HG03039 (cell line): ENCODE results near the gene LMOD3.
A peak's percentile ranks its signal among the peaks of the same experiment; 100 is the strongest.

Source experiments
- ATAC-seq: cut with Tn5 transposase; IDR thresholded peaks from one replicate; pipeline ENCODE4 v1.9.1; 2021; ENCODE audit warnings: mild to moderate bottlenecking, moderate library complexity; ENCODE audit not compliant: unreplicated experiment

LMOD3 gene

DNA sequence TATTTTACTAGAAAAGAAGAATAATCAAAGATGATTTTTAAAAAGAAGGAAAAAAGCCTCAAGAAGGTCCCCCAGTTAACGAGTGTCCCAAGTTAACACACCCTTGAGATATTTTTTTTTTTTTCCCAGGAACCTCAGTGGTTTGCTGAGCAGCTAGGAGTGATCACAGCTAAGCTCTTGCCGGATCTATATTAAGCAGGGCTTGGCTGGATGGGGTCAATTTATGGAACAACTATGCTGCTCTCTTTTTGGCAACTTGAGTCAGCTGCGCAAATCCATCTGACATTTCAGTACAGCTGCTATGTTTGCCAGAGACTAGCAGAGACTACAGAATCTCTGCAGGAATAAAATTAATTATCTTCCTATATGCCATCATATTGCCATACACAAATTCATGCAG lies at the start of gene LMOD3:
LMOD3 (minus strand) TSS at position 193 of the 400 bp plus-strand sequence. CDS start 209 bp downstream, outside the sequence.
- no peak for ATAC-seq

DNA sequence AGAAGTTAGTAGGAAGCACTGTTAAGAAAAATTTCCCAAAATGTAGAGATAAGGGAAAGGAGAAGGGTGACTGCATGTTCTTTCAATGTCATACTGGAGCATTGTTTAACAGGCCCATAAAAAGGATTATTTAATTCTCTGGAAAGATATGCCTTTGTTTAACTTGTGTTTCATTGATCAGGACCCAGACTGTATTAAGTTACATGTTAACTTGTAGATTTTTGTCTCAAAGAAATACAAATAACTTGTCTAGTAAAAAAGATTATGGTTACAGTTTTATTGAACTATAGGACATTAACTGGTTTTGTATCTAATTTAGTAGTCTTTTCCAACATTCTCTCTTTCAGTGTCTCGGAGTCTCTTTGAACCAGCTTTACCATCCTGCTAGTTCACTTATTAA lies 49.7 kb upstream of the LMOD3 start:
- ATAC-seq: no peak

DNA sequence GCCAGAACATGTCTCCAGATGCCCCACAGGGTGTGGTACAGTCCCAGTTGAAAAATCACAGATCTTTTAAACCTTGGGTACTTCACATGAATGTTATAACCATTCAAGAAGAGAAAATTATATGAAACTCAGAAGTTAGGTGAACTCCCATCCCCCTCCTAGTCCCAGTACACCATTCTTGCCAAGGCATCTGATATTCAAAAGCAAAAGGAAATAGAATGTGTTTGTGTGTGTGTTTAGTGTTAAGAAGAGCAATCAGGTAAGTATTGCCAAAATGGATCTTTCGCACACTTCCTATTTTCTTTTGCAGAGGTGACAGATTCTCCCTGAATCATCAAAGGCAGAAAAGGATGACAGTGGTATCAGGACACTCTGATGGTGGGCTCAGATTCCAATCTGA lies 44.1 kb upstream of the LMOD3 start:
- ATAC-seq: no peak

DNA sequence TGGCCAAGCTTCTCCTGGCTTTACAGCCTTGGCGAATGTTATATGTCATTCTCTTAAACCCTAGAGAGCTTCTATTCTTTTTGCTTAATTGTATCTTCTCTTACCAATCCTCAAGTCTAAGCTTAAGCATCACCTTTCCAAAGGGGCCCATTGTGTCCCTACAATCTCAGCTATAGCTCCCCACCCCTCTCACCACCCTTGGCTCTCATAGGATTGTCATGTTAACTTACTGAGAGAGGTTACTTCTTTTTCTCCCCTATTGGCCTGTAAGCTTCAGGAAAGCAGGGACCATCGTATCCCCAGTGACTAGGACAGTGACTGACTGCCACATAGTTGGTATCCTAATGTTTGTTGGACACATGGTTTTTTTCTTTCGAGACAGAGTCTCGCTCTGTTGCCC lies 43.3 kb upstream of the LMOD3 start:
- ATAC-seq: no peak

DNA sequence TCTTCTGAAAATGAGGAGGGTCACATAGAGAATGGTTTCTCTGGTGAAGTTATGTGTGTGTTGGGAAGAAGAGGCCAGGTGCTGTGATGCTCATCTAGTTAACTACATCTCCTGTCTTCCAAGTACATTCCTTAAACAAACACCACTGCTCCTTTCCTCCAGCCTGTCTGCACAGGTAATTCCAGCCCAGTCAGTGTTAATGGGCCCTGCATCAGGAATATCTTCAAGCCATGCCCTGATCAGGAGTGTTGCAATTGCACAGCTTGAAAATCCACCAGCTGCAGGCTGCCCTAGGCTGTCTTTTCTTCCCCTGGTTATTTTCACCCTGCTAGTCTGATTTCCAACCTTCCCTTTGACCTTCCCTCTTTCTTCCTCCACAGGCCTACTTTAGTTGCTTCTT lies 41.9 kb upstream of the LMOD3 start:
- no peak for ATAC-seq

DNA sequence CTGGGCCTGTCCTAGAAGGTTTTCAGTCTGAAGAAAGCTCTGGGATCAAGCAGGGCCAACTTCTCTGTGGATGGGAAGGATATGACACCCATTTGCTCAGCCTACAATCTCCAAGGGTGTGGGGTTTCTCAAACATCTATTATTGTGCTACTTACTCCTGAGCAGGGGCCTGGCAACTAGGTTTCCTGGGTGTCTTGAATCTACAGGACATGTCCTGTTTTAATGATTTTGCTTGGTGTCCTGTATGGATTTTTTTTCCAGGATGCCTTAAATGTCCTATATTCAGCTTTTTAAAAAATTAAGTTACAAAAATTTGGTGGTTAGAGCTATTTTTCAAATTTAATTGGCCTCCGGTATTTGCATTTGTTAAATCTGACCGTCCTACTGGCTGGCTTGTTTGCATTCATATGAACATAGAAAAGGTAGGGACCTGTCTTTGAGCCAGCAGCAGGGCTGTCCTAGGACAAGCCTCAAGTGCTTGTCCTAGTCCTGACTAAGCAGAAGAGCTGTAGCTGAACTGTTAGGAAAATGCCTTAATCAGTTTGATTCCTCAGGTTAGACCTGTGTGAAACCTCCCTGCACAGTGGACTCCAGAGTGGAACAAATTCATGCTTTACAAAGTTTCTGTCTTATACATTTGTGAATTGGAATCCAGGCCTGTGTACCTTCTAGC lies 40.0 kb upstream of the LMOD3 start:
- ATAC-seq: no peak

DNA sequence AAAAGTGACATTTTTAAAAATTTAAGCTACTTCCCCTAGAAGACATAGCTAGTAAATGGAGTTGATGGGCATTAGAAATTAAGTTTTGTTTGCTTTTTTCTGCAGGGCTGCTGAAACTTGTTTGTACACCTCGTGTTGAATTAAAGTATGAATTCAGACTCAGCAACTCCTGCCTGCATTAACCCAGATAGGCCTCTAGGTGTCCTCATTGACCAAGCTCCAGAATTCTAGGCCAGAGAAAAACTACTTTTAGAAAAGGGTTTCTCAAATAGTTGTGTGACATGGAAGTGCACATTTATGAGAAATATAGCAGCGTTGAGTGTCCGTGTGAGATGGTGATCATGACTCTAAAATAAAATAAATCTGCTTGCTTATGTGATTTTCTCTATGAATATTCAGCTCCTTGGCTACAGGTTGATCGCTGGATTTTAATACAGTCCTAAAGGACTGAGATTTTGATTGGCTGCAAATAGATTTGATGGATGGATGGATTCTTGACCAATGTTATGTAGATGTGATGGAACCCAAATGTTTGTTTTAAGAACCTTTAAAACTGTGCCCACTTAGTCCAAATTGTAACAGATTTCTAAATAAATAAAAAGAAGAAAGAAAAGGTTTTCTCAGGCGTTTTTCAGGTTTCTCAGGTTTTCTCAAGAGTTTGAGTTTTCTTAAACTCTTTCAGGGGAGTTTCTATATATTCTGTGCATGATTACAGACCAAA lies 39.4 kb upstream of the LMOD3 start:
- no peak for ATAC-seq

DNA sequence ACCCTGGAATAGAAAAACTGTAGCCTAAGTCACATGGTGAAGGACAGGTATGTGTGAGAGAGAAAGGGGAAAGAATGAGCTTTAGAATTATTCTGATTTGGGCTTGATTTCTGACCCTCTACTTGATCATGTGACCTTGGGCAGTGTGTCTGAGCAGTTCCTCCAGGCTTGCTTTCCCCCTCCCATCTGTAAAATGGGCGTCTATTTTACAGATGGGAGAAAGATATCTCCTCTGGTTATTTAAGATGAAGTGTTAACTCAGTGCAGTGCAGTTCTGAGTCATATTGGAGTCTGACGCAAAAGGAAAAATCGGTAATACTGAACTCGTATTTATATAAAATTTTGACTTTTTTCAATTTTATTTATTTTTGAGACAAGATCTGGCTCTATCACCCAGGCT lies 38.1 kb upstream of the LMOD3 start:
- ATAC-seq: no peak

DNA sequence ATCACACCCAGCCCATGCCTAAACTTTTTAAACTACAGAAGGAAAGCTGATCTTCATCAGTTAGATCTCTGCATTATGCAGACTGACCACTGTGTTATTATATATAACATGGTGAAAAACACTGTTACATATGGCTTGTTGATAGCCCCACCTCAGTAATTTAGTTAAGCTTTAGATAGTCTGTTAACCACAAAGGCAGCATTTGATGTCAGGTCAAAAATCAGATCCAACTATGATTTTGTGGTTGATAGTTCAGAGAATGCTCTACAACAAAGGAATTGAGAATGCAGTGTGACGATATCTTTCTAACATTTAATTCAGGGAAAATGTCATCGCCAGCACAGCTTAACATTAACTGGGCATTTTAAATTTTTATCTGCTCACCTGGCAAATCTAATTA lies 37.7 kb upstream of the LMOD3 start:
- ATAC-seq: no peak

DNA sequence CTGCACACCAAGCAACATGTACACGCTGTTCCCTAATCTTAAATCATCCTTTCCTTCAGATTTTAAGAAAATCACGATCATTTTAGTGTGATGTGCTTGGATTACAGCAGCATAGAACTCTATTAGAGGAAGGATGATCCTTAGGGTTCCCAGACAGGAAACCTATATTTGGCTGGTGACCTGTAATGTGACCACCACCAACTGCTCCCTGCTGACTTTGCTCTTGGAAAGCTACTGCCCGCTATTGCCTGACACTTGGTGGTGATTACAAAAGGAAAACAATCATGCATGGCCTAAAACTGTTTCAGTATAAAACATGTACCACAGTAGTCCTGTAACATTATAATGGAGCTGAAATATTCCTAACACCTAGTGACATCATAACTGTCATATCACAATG lies 27.2 kb upstream of the LMOD3 start:
- no peak for ATAC-seq

DNA sequence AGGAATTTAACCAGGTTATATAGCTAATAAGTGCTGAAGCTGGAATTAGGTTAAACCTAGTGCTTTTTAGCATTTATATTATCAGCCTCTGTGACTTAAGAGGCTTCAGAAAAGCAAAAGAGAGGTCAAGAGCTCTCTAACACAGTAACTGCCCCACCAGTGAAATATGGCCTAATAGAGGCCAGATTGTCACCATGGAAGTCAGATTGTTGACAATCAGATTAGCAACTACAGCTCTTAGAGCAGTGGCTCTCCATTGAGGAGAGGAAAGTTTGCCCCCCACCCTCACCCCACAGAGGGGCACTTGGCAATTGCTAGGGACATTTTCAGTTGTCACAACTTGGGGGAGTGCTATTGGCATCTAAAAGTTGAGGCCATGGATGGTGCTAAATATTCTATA lies 23.3 kb upstream of the LMOD3 start:
- ATAC-seq: no peak

DNA sequence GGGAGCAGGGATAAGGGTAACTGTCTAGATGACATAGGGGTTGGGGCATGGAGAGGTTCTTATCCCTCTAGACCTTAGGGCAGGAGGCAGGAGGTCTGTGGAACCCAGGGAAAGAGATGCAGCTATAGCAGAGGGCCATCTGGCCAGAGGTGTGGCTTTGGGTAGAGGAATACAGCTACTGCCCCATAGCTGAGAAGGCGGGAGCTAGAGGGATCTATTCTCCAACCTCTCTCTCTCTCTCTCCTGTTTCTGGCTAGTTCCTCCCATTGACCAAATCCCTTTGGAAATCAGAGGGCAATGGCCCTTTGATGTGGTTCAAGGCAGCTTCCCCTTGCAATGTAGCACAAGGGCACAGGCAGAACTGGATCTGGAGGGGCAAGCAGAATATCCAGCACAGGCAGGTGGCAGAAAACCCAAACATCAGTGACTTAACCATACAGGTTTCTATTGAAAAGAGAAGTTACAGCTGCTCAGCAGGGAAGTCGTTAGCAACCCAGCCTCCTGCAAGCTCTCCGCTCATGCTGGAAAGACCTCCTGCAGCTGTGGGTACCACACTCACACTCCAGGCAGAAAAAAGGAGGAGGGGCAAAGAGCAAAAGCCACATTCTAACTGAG lies 22.3 kb upstream of the LMOD3 start:
- ATAC-seq: no peak

DNA sequence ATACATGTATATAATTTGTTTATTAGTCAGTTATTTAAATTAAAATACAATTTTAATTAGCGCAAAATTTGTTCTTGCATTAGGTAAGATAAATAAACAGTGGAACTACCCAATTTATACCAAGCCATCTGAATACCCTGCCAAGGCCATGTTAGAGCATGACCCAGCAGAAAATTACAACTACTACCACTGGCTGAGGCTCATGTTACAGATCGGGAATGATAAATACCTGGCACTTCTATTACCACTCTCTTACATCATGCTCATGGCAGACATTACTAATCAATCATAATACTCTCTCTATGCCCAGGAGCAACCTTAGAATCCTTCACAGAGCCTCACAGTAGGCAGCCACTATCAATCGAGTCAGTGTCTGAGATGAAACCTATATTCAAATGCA lies 21.2 kb upstream of the LMOD3 start:
- no peak for ATAC-seq

DNA sequence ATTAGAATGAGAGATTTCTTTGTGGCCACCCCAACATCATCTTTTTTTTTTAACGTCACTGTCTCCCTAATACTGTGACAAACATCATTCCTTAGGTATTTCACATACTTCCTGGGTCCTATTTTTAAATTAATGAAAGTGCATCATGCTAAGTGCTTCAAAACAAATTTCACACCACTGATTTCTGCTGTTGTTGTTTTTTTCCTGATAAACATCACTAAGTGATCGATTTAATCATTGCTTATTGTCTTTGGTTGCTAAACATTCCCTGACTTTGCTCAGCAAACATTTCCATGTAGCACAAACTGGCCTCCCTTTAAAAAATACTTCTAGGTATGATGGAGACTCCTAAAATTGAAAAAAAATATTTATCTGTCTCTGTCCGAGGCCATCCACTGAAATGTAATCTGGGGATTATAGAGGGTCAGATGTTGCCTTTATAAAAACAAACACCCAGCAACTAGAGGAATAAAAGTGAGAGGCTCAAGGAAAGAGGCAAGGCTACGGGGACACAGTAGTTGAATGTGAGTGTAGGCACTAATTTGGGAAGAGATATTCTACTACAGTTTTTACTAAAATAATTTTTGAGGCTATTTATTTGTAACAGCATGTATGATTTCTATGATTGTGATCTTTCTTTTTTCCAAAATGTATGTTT lies 20.5 kb upstream of the LMOD3 start:
- ATAC-seq: no peak

DNA sequence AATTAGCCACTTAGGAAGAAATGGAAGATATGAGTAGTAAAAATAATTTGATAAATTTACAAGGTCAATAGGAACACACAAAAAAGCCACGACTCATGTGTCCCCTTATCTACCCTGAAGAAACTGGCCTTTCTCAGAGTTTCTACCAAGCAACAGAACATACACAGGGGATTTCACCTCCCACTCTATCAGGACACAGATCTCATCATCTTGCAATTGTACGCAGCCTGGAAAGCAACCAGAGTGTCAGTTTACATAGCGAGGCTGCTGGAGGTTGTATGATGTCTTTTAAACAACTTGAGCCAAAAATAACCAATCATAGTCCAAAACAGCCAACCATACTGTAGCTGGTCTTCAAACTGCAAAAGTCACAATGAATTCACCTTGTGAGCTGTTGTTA lies 19.7 kb upstream of the LMOD3 start:
- ATAC-seq: no peak

DNA sequence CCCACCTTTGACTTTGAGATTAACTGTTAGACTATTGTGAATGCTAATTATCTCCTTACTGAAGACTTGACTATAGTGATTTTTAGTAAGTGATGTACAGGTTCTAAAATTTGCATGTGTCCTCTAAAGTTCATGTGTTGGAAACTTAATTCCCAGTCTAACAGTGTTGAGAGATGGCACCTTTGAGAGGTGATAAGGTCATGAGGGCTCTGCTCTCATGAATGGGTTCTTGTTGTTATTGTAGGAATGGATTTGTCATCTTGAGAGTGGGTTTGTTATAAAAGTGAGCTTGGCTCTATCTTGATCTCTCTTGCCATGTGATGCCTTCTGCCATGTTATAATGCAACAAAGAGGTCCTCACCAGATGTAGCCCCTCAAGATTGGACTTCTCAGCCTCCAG lies 18.9 kb upstream of the LMOD3 start:
- no peak for ATAC-seq

DNA sequence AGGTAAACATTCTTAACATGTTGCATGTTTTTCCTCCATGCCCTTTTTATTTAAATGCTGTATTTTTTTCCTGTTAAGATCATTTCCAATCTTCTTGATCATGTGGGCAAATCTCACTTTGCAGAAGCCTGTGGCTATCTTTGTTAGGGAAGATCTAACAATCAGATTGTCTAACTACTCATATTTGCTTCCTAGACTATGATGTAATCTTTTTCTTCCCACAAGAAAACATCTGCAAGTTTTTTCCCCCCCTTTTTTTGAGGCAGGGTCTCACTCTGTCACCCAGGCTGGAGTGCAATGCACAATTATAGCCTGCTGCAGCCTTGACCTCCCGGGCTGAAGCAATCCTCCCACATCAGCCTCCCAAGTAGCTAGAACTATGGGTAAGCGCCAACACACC lies 15.0 kb upstream of the LMOD3 start:
- no peak for ATAC-seq

DNA sequence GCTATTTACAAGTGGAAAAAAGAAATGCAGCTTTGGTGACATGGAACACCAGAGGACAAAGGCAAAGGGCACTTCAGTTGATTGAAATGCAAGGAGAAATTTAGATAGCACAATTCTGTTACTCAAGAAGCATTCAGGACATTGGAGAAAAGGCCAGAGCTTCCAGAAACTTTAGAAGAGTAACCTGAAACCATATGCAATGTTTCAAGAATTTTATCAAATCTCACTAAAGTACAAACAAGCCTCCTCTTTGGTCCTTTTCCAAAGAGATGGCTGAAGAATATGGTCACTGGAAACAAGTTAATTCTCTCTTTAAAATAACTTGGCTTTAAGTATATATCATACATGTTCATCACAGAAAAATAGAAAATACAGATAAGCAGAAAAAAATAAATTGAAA lies 14.6 kb upstream of the LMOD3 start:
- ATAC-seq: no peak

DNA sequence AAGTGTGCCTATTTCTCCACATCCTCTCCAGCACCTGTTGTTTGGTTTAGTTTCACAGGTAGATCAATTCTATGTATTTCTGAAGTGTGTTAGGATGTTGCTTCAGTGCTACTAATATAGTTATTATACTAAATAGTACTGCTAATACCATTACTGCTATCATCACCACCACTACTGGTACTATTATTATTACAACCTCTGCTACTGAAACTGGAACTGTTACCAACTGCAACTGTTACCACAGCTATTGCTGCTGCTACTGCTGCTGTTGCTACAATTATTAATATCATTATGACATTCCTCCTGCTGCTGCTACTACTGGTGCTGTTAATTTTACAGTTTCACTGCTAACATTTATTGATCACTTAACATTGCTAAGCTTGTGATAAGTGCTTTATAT lies 8.3 kb upstream of the LMOD3 start:
- ATAC-seq: peak; percentile 93

DNA sequence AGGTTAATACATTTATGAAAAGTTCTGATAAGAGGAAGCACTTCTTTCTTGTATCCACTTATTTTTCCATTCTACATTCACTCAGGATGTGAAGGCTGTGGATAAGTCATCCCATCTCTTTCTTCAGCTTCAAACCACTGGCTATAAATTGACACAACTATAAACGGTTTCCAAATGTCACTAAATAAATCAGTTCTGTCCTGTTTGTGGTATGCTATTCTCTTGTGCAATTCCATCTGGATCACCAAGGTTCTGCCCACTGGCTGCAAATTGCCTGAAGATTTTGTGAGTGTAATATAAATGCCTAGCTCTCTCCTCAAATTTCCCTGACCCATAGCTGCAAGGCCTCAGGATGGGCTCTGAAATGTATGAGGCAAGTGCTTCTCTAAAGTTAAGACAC lies 7.1 kb upstream of the LMOD3 start:
- no peak for ATAC-seq

DNA sequence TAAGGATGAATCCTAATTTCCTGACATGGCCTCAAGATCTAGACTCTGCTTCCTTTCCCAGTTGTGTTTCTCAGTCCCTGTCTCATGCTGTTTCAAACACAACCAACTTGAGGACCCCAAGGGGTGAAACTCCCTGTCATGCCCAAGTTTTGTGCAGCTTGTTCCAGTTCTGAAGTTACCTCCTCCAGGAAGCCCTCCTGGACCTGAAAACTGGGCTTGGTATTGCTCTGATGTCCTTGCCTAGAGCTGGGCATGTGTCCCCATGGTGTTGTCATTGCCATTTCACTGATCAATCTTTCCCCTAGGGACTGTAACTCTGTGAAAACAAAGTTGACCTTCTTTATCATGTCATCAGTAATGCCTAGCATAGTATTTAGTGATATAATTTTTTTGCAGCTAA lies 6.1 kb upstream of the LMOD3 start:
- ATAC-seq: no peak

DNA sequence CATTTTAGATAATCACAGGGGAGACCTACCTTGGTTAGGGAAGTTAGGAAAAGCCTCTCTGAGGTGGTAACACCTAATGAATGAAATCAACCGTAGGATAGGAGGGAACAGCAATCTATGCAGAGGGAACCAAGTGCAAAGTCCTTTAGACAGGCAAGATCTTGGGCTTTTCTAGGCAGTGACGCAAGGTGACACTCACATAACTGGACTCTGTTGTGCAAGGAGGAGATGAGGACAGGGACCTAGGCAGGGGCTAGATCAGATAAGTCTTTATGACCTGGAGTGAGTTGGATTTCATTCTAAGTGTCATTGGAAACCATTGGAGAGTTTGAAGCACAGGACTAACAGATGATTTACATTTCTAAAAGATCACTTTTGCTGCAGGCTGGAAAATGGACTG lies 4.6 kb upstream of the LMOD3 start:
- ATAC-seq: no peak
